B cell (primary cell): ENCODE data around the gene FANCI.
A peak's percentile ranks its signal among the peaks of the same experiment; 100 is the strongest.

Experiments used
- EZH2 ChIP-seq: IDR thresholded peaks from 2 replicates; pipeline ENCODE4 v1.6.1; 2012; ENCODE audit warnings: borderline replicate concordance, low read depth, mild to moderate bottlenecking, moderate library complexity, low read length; ENCODE audit not compliant: insufficient read depth, poor library complexity, severe bottlenecking
- TF ChIP-seq, protein P1 (sequence below): fragments of 200-600 bp; IDR thresholded peaks from one replicate; pipeline ENCODE4 v1.8.0; 2022; ENCODE audit warnings: antibody characterized with exemption, mild to moderate bottlenecking

DNA sequence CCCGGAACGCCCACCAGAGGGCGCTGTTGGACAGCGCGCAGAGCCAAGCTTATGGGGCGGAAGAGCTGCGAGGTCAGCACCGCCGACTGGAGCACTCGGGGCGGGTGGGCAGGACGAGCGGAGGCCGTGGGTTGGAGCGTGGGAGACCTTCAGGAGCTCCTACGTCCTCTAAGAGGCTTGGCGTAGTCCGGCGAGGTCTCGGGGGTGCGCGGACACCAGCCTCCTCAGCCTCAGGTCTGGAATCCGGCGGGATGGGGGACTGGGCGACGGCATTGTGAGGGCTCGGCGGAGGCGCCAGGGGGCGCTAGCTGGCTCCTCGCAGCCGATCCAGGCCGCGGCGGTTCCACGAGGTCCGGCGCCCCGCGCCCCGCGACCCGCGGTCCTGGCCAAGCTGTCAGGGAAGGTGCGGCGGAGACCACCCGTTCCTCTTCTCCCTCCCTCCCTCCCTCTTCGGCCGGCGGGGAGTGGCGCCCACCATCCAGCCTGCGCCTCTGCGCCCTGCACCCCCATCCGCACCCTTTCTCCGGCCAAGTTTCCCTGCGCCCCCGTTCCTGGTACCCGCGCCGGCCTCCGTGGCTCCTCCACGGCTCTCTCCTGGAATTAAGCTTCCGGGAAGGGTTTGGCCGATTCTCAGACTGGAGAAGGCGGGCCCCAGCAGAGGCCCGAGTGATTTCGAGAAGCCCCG, 115.1 kb downstream of the FANCI start:
- TF ChIP-seq, protein P1, sequence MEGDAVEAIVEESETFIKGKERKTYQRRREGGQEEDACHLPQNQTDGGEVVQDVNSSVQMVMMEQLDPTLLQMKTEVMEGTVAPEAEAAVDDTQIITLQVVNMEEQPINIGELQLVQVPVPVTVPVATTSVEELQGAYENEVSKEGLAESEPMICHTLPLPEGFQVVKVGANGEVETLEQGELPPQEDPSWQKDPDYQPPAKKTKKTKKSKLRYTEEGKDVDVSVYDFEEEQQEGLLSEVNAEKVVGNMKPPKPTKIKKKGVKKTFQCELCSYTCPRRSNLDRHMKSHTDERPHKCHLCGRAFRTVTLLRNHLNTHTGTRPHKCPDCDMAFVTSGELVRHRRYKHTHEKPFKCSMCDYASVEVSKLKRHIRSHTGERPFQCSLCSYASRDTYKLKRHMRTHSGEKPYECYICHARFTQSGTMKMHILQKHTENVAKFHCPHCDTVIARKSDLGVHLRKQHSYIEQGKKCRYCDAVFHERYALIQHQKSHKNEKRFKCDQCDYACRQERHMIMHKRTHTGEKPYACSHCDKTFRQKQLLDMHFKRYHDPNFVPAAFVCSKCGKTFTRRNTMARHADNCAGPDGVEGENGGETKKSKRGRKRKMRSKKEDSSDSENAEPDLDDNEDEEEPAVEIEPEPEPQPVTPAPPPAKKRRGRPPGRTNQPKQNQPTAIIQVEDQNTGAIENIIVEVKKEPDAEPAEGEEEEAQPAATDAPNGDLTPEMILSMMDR: peak; percentile 99
- TF ChIP-seq EZH2: no peak
